ENCODE measurements around the gene RFX3. TPM values are rescaled to one million over a fixed set of nuclear protein-coding genes. Genes with fewer than 3 reads are reported as not detected.

Gene RFX3
- total and polyA plus RNA-seq, 12 donors: 1.4 to 14.2 (median 5.5) TPM

- intact Hi-C loops (cut with DNase I): no loop called here
- no peak for DNase-seq
- Histone ChIP-seq H3K36me3 (replicated peaks in 1 of 2) (no peaks in the 10 kb centered on the region), H3K27ac (no peak overlapping the region), H3K4me1 (replicated peaks in 1 of 2) (no peaks in the 10 kb centered on the region), H3K27me3 (peaks cover 4% of the 10 kb centered on the region), H3K9me3 (replicated peaks in 1 of 3) (no peaks in the 10 kb centered on the region), H3K4me3 (no peak overlapping the region)
- no peak for TF ChIP-seq CTCF (IDR thresholded peaks at IDR 0.05)
- no peak for TF ChIP-seq POLR2A (IDR thresholded peaks at IDR 0.05)
These were observed 355.0 kb downstream of the RFX3 start for GRCh38 chr9:3170819-3171218.

All from adrenal gland (tissue), 12 donors.